ENCODE data around the gene NR1I3. TPM values are rescaled to one million over a fixed set of nuclear protein-coding genes. Genes with fewer than 3 reads are reported as not detected.

NR1I3 gene
- total and polyA plus RNA-seq, 4 donors: 0.17 TPM; not detected in 3

DNA sequence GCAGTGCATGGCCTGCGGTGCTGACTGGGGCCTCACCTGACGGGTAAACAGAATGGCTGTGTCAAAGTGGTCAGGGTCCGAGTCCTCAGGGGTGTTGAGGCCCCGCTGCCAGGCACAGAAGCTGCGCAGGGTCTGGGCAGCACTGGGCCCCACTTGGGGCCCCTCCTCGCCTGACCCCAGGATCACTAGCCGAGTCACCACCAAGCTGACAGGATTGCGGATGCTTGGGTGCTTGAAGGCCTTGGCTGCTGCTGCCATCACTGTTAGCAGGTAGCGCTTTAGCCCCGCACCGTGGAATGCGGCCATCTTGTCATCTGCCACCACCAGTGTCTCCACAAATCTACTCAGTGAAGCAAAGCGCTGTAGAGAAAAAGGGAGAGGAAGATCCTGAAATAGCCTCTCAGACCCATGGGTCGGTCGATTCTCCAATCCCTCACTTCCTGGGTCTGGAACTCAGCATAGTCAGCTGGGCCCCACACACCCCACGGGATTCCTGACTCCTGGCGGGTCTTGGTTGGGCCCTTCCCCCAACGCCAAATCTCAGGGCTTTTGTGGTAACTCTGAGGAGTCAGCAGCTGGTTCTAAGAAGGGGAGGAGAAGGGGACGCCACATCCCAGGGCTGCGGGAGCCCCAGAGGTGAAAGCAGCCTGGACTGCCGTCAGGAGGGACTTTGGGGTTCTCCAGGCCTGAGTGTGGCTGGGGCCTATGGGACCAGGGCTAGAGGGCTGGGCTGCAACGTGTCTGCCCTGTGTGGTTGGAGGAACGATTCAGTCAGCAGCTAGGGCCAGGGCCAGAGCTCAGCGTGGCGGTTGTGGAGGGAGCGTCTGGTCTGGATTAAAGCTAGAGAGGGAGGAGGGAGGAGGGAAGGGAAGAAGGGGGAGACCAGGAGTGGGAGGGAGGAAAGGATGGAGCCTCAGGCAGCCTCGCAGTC, 41.2 kb downstream of the NR1I3 start:
- TF ChIP-seq, protein P1, sequence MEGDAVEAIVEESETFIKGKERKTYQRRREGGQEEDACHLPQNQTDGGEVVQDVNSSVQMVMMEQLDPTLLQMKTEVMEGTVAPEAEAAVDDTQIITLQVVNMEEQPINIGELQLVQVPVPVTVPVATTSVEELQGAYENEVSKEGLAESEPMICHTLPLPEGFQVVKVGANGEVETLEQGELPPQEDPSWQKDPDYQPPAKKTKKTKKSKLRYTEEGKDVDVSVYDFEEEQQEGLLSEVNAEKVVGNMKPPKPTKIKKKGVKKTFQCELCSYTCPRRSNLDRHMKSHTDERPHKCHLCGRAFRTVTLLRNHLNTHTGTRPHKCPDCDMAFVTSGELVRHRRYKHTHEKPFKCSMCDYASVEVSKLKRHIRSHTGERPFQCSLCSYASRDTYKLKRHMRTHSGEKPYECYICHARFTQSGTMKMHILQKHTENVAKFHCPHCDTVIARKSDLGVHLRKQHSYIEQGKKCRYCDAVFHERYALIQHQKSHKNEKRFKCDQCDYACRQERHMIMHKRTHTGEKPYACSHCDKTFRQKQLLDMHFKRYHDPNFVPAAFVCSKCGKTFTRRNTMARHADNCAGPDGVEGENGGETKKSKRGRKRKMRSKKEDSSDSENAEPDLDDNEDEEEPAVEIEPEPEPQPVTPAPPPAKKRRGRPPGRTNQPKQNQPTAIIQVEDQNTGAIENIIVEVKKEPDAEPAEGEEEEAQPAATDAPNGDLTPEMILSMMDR (IDR thresholded peaks at IDR 0.05; ENCODE audit: control extremely low read depth, extremely low read depth): no peak
- DNase-seq: peak; percentile 62 to 81 (median 74)
- peaks cover 0 to 56% (median 37%) of the 10 kb centered on the region in 5 donors for H3K4me1 ChIP-seq (ENCODE audit: control insufficient read depth in 5 of 5, insufficient read depth in 5 of 5, low read length in 5 of 5)
- WGBS, 2 donors: 83 to 92% methylated on average over 27 of the region's 27 CpGs
- peaks cover 0 to 3% (median 0%) of the 10 kb centered on the region in 4 donors for H3K36me3 ChIP-seq (ENCODE audit: control insufficient read depth in 4 of 4, insufficient read depth in 4 of 4, low read length in 4 of 4)
- no peak overlapping the region for H3K27ac ChIP-seq (ENCODE audit: low read depth in 1 of 2, low read length in 1 of 2)
- H3K27me3 ChIP-seq (ENCODE audit: control insufficient read depth in 3 of 3, insufficient read depth in 3 of 3, low read length in 2 of 3): no peaks in the 10 kb centered on the region
- ATAC-seq (ENCODE audit: insufficient read depth, low FRiP score): no peak
- H3K4me3 ChIP-seq: peak overlapping the region; percentile 7
- peak overlapping the region in 1 of 2 donors; percentile 34 for H3K9ac ChIP-seq (ENCODE audit: insufficient read depth in 1 of 2, low read length in 2 of 2)
- no peaks in the 10 kb centered on the region for H3K9me3 ChIP-seq (ENCODE audit: control insufficient read depth in 4 of 4, insufficient read depth in 3 of 4, low read length in 3 of 4)

DNA sequence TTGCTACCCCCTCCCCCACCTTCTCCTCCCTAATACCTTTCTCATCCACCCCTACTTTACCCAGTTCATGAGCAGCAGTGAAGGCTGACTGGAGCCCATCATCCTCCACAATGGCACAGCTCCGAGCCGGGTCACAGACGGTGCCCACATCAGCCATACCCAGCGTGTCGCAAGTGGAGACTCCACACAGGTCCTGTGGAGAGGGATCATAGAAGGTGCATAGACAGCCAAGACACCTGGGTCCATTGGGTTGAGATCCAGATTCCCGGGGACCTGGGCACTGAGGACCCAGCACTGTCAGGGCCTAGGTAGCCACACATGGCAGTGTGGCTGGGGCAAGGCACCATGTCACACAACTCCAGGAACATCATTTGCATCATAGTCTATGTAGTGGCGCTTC, 41.9 kb downstream of the NR1I3 start:
- Histone ChIP-seq H3K27ac (ENCODE audit: low read depth in 1 of 2, low read length in 1 of 2) (no peak overlapping the region), H3K27me3 (ENCODE audit: control insufficient read depth in 3 of 3, insufficient read depth in 3 of 3, low read length in 2 of 3) (no peaks in the 10 kb centered on the region), H3K9me3 (ENCODE audit: control insufficient read depth in 4 of 4, insufficient read depth in 3 of 4, low read length in 3 of 4) (no peaks in the 10 kb centered on the region), H3K4me1 (ENCODE audit: control insufficient read depth in 5 of 5, insufficient read depth in 5 of 5, low read length in 5 of 5) (peaks cover 0 to 49% (median 32%) of the 10 kb centered on the region in 5 donors), H3K4me3 (no peak overlapping the region), H3K36me3 (ENCODE audit: control insufficient read depth in 4 of 4, insufficient read depth in 4 of 4, low read length in 4 of 4) (peaks cover 0 to 3% (median 0%) of the 10 kb centered on the region in 4 donors), H3K9ac (ENCODE audit: insufficient read depth in 1 of 2, low read length in 2 of 2) (no peak overlapping the region)
- TF ChIP-seq, protein P1 (IDR thresholded peaks at IDR 0.05; ENCODE audit: control extremely low read depth, extremely low read depth): no peak
- 95 to 96% methylated on average over 7 of the region's 7 CpGs for WGBS, 2 donors
- ATAC-seq (ENCODE audit: insufficient read depth, low FRiP score) (no peak), DNase-seq (no peak)

DNA sequence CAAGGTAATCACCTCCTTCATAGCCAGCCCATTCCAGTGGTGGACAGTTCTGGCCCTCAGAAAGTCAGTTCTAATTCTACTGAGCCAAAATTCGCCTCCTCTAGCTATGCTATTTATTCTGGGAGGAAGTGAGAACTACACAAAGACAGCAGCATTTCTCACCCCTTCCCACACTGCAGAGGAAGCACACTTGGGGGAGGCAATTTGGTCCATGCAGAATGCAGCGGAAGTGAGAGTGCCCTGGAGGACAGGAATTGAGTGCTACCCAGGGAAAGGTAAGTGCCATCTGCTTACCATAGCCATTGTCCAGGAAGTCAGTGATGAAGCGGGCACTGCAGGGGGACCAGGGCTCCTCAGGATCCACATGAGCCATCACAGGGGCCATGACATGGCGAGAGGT, 42.8 kb downstream of the NR1I3 start:
- no peak for DNase-seq

More for the DNA sequence above, 42.8 kb downstream of the NR1I3 start:
- TF ChIP-seq, protein P1 (IDR thresholded peaks at IDR 0.05; ENCODE audit: control extremely low read depth, extremely low read depth): no peak
- 71 to 74% methylated on average over 4 of the region's 4 CpGs for WGBS, 2 donors
- Histone ChIP-seq H3K9ac (ENCODE audit: insufficient read depth in 1 of 2, low read length in 2 of 2) (no peak overlapping the region), H3K36me3 (ENCODE audit: control insufficient read depth in 4 of 4, insufficient read depth in 4 of 4, low read length in 4 of 4) (peaks cover 0 to 5% (median 0%) of the 10 kb centered on the region in 4 donors), H3K4me3 (no peak overlapping the region), H3K27me3 (ENCODE audit: control insufficient read depth in 3 of 3, insufficient read depth in 3 of 3, low read length in 2 of 3) (no peaks in the 10 kb centered on the region), H3K27ac (ENCODE audit: low read depth in 1 of 2, low read length in 1 of 2) (no peak overlapping the region), H3K9me3 (ENCODE audit: control insufficient read depth in 4 of 4, insufficient read depth in 3 of 4, low read length in 3 of 4) (no peaks in the 10 kb centered on the region), H3K4me1 (ENCODE audit: control insufficient read depth in 5 of 5, insufficient read depth in 5 of 5, low read length in 5 of 5) (peaks cover 0 to 40% (median 23%) of the 10 kb centered on the region in 5 donors)
- no peak for ATAC-seq (ENCODE audit: insufficient read depth, low FRiP score)
